SK-N-MC (cell line): ENCODE measurements around the gene GPBP1.

Experiments
- EZH2 ChIP-seq: fragments of 200-600 bp; sonication (generic); IDR thresholded peaks from one replicate; pipeline ENCODE4 v1.6.1; 2017; ENCODE audit warnings: antibody characterized with exemption
- POLR2AphosphoS5 ChIP-seq: IDR thresholded peaks from 2 replicates; pipeline ENCODE4 v1.6.1; 2012; ENCODE audit warnings: mild to moderate bottlenecking, low read depth, low read length, borderline replicate concordance

- TF ChIP-seq POLR2AphosphoS5 (no peak), EZH2 (no peak)
Measured at GRCh38 chr5:57244331-57244730, 70.5 kb downstream of the GPBP1 start.
